ENCODE measurements around the gene CA14. TPM values are rescaled to one million over a fixed set of nuclear protein-coding genes. Genes with fewer than 3 reads are reported as not detected.
"Not testable (repeated sequence)": the region's sequence is repeated elsewhere in the genome, so short reads cannot be mapped to it uniquely, and the experiment has no call there.

Gene CA14
- total RNA-seq, 1 donor from 2014 or later: 0.69 TPM

DNA sequence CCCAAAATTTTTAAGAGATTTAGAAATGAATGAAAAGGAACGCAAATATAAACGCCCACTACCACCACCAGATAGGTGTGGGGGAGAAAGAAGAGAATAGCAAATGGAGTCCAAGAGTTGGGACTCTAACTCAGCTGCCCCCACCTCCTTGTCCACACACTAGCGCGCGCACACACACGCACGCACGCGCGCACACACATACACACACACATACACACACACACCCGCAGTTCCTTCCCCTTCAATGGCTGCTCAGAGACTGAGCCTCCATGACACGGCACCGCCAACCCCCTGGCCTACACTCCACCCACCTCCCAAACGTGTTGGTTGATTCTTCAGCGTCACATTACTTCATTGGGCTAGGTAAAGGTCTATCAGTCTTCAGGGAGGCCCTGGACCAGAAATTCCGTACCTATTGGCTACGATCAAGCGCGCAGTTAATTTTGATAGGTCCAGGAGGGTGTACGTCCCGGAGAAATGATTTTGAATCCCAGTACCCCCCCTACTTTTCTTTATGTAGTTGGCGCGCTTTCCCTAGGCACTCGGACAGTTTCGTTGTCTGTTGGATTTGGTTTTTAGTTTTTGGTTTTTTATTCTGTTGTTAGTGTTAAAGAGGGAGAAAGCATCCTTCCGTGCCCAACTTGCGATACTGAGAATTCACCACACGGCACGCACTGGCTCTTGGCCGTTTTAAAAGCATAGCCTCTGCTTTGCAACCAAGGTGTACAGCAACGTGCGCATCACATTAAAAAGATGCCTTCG, 21.5 kb upstream of the CA14 start, which contains the start of gene ANP32E:
Gene ANP32E (minus strand): TSS at position 261 of the 762 bp plus-strand sequence. CDS start 326 bp downstream, outside the sequence.
- peak; percentile 100 for DNase-seq

DNA sequence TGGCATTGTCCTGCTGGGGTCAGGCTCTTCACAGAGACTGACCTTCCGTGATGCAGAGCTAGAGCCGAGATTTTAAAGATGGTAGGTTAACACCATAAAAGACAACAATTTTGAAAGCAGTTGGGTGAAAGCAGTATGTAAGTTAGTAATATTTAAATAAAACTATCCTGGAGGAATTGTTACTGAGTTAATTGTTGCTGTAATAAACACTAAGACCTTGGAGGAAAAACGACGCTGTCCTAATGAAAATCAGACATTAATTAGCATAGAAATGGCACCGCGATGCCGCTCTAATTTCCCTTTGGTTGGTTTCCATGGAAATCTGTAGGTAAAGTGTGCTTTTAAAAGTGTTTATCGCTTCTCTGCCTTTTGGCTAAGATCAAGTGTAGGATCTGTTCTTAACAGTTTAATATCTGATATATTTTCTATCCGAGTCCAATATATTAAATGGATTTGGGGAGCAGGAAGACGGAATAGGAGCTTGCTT, 20.9 kb upstream of the CA14 start:
- DNase-seq: no peak

DNA sequence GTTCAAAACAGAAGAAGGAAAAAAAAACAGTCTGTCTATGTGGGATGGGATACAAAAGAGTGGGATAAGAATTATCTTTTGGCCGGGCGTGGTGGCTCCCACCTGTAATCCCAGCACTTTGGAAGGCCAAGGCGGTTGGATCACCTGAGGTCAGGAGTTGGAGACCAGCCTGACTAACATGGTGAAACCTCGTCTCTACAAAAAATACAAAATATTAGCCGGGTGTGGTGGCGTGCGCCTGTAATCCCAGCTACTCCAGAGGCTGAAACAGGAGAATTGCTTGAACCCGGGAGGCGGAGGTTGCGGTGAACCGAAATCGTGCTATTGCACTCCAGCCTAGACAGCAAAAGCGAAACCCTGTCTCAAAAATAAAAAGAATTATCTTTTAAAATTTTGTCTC, 20.4 kb upstream of the CA14 start:
- not testable (repeated sequence) for DNase-seq

DNA sequence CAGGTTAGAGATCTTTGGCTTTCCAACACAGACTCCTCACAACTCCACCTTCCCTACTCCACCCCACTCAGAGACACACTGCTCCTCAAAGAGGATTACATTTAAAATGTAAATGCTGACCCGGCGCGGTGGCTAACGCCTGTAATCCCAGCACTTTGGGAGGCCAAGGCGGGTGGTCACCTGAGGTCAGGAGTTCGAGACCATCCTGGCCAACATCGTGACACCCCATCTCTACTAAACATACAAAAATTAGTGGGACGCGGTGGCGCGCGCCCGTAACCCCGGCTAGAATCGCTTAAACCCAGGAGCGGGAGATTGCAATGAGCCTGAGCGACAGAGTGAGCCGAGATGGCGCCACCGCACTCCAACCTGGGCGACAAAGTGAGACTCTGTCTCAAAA, 19.8 kb upstream of the CA14 start:
- DNase-seq: no peak

DNA sequence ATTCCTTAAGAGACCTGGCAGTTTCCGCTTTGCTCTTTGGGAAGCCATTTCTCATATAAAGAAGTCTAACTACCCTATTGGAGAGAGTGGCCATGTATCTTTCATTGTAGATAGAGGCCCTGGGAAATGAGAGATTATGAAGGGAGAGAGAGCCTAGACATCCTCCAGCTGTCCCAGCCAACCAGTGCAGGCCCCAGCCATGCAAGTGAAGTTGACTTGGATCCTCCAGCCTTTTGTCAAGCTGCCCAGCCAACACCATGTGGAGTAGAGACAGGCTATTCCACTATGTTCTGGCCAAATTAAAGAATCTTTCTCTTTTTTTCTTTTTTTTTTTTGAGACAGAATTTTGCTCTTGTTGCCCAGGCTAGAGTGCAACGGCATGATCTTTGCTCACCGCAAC, 14.6 kb upstream of the CA14 start:
- DNase-seq: no peak

DNA sequence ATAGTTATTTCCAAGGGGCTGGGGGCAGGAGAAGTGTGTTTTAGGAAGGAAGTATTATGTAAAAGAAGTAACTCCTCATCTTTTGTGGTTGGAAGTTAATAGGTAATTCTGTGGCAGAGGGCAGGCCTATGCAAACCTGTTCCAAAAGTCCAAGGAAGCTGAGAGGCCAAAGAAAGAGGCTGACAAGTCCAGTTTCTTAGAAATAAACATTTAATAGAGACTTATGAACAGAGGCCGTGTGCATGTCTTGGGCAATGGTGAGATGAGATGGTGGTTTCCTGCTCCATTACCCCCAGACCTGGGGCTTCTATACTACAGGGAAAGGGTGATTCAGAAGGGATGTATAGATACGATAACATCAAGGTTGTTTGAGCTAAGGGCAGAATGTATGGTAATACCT, 7.6 kb upstream of the CA14 start:
- DNase-seq: no peak

DNA sequence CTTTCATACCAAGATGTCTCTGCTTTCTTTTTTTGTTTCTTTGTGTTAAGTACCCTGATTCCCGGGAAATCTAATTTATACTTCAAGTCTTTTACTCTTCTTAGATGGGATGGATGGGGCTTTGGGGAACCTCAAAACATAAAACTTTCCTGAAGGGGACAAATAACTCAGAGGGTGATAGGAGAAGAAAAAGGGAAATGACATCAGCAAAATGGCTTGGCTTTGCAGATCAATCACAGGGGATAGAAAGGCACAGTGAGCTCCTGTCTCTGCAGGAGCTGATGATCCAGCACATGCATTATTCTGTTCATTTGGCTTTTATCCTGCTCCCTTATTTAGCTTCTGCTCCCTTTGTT, 1.4 kb upstream of the CA14 start:
- DNase-seq: no peak

DNA sequence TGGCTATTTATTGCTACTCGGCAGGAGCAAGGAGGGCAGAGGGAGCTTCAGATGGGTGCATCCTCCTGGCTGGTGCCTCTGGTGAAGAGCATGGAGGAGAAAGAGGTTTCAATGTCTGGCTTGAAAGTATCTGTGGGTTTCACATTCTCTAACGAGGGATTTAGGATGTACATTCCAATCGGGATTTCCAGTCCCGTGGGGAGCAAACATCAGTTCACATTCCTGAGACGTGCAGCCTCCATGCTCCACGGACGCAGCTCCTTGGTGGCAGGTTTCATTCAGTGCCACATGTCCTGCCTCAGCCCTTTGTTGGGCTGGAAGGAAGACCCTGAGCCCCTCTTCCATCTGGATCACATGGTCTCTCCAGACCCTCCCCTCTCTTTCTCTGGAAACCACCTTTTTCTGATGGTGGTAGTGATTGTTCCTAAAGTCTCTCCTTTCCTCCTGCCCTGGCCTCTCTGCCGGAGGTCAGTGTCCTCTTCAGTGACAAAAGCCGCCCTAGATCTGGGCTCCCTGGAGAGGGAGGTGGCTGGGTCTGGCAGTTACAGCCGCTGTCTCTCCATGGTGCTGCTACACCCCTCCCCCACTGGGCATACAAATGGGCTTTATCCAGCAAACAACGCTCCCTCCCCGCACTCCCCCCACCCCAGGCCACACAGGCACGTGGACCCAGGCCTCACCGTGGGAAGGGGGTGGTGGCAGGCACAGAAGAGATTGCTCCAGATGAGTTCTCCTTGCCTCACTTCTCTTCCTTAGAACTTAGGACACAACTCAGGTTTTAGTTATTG, 826 bp upstream of the CA14 start:
- DNase-seq: no peak

DNA sequence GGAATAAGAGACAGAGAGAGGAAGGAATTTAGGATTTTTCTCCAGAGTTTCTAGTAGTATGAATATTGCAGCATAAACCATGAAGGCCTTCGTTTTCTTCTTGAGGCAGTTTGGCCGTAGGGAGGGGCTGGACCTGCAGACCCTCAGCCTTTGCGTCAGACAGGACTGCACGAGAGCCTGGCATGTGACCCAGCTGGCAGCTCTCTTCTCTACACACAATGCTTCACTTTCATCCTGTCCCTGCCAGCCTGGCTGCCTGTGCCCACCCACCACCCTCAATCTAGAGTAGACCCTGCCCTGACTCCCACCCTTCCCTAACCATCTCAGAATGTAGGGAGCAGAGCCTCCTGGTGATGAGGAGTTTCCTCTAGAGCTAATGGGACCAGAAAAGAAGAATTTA, 1.6 kb downstream of the CA14 start:
- no peak for DNase-seq

DNA sequence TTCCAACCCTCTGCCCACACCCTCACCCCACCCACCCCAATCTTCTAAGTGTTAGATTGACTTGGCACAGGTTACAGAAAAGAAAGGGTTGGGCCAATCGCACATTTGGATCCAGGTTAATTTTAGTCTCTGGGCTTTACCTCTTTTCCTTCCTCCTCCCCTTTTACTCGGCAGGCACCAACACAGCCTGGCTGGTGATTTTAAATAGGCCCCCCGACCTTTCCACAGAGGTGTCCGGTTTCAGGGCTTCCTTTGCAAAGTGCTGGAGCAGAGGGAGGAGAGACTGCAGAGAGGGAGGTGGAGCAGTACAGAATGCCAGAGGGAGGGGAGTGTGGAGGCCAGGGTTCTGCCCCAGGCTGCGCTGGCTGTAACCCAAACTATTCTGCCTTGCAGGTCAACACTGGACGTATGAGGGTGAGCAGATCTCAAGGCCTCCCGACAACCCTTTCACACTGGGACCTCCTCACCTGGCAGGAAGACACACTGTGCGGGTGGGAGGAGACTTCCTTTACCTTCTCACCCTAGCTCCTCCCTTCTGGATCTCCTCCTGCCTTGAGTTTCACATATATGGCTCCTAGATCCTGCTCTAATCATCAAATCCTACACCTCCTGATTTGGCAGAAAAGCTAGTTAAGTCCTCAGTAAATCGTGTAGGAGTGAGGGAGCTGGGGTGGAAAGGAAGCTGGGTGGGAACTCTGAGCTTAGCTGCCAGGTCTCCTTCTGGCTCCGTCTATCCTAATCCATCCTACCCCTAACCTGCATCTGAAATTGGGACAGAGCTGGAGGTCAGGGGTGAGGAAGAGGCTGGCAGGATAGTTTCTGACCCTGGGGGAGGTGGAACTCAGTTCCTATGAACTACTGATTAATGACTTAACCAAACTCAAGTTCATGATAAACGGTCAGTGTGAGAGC, 2.4 kb downstream of the CA14 start:
- no peak for DNase-seq

DNA sequence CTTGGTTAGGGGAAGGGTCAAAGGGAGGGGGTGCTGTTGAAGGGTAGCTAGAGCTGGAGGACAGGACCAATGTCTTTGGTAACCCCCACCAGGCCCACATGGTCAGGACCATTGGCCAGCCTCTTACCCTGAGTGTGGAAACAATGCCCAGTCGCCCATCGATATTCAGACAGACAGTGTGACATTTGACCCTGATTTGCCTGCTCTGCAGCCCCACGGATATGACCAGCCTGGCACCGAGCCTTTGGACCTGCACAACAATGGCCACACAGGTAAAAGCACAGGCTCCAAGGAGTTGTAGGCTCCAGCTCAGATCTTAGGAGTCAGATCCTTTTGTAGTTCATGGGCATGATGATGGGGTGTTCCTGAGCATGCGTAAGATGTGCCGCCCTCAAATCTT, 3.8 kb downstream of the CA14 start:
- DNase-seq: no peak

DNA sequence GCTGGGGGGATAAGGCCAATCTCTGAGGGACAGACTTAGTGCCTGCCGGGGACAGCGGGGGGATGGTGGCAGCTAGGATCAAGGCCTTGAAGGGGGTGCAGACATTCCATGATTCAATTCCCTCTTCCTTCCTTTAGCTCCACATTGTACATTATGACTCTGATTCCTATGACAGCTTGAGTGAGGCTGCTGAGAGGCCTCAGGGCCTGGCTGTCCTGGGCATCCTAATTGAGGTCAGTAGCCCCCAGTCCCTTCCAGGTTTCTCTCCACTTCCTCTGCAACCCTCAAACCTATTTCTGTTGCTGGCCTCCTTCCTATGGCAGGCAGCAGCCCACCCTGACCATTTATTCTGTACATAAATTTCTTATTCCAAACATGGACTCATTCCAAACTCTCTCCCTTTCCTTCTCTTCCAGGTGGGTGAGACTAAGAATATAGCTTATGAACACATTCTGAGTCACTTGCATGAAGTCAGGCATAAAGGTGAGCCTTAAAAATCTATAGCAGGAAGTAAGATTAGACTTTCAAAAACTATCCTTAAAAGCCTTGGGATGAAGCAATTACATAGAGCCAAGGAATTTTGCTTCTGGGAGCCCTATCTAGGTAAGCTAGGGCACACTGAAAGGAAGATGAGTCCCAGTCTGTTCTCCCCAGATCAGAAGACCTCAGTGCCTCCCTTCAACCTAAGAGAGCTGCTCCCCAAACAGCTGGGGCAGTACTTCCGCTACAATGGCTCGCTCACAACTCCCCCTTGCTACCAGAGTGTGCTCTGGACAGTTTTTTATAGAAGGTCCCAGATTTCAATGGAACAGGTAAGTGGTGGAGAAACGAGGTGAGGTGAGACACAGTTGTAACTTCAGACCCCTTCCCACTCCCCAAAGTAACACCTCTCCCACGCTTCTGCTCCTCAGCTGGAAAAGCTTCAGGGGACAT, 5.1 kb downstream of the CA14 start:
- DNase-seq: no peak

DNA sequence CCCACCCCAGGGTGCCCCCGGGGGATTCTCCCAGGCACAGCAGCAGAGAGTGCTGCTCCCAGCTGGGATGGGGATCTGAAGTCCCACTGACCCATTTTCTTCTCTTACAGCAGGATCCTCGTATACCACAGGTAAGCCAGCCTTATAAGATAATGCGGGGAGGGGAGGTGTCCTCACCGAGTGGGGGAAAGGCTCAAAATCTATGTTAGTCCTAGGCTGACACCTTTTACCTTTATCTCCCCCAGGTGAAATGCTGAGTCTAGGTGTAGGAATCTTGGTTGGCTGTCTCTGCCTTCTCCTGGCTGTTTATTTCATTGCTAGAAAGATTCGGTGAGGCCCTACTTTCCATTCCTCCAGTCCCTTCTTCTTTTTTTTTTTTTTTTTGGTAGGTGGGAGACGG, 6.0 kb downstream of the CA14 start:
- DNase-seq: no peak

DNA sequence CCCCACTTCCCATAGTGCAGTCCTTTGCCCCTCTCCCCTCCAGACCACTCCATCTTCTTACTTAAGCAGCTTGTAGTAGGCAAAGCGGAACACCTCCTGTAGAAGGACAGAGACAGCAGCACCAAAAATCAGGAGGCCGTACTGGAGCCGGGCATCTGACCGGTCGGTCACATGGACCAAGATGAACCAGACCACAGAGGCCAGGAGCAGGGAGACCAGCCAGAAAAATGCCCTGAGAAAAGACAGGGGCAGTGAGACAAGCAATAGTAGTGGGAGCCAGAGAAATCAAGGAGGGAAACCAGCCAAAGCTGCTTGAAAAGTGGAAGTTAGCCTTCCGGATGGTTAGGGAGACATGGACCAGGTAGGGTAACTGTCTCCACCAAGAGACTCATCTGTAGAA, 10.3 kb downstream of the CA14 start:
- DNase-seq: no peak

DNA sequence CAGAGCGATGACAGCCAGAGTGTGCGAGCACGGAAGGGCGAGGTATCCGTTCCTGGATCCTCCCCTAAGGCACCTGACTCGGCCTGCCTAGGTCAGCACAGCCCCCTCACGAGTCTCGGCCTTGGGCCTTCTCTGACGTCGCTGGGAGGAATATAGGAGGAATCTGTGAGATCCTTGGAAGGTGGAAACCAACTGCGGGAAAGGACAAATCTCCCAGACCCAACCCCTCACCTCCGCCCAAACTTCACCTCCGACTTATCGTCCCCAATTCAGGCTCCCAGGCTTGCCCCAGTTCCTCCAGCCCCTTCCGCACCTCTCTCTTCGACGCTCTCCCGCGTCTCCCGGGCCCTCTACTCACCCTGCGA, 10.7 kb downstream of the CA14 start:
- DNase-seq: no peak

DNA sequence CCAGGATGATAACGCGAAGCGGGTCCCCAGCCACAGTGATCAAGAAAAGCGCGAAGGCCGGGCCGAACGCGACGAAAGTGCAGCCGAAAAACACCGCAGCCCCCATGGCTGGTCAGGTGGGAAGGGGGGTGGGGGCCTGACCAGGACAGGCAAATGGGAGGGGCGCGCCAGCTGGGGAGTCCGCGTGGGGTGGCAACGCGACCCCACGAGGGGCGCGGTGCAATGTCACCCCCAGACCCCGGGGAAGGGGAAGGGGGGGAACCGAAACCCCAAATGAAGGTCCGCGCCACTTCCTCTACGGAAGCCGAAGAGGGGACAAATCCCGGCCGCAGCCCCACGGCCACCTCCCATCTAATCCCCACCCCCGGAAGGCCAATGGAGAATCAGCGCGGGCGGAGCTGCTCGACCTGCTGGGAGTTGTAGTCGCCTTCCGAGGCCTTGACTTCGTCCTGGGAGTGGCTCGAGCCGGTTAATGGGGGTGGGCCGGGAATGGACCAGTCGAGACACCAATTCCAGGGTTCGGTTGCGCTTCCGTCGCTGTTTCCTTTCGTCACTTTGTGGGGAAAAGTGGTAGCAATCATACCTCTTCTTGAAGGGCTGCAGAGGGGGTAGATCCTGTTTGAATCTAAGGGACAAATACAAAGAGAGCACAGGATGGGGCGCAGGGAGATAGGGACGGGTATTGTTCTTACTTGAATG, 11.3 kb downstream of the CA14 start, which contains the start of gene APH1A:
Gene APH1A (minus strand): TSS at position 312 of the 699 bp plus-strand sequence. CDS start 206 bp downstream, at position 106.
- DNase-seq: peak; percentile 97

DNA sequence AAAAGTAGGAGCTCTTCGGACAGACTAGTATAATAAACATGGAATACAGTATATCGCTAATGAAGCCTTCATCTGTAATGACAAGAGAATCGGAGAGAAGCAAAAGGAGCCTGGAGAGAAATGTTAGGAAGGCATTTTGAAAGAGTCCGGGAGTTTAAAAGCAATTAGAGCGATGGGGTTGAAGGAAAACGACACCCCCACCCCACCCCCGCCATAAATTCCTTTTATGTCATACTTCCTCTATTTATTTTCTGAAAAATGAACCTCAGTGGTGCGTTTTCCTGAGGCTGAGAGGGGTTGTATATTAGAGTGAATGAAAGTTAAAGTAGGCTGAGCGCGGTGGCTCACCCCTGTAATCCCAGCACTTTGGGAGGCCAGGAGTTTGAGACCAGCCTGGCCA, 11.9 kb downstream of the CA14 start:
- DNase-seq: no peak

DNA sequence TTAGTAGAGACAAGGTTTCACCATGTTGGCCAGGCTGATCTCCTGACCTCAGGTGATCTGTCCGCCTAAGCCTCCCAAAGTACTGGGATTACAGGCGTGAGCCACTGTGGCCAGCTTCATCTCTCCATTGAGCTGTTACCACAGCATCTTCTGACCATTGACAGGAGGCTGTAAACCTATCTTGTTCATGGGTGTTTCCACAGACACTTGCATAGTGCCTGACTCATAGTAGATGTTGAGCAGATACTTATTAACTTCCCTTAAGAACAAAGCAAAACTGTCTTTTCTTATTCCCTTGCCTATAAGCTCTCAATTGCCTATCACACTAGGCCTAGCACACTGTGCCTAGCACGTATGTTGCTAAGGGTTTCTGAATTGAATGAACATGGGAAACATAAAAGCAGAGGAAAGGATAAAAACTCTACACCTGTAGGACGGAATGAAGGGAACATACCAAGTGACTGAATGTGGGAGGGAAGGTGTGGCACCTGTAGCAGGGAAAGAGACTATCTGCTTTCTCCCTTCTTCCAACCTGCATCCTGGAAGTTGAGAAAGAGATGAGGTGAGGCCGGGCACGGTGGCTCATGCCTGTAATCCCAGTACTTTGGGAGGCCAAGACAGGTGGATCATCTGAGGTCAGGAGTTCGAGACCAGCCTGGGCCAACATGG, 13.9 kb downstream of the CA14 start:
- no peak for DNase-seq

DNA sequence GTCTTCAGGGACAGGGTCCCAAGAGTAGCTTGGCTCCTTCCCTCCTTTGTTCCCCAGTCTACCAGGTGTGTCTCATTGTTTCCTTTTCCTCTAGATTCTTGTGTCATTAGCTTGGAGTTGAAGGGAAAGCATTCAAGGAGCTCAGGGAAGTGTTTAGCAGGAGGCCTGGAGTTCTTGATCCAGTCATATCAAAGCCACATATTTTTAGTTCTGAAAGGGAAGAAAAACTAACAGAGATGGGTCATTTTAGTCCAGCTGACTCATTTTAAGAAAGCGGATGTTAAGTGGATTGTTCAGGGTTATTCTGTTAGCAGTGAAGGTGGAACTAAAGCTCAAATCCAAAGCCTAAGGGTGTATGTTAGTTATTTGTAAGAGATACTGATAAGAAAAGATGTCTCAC, 15.7 kb downstream of the CA14 start:
- DNase-seq: no peak

DNA sequence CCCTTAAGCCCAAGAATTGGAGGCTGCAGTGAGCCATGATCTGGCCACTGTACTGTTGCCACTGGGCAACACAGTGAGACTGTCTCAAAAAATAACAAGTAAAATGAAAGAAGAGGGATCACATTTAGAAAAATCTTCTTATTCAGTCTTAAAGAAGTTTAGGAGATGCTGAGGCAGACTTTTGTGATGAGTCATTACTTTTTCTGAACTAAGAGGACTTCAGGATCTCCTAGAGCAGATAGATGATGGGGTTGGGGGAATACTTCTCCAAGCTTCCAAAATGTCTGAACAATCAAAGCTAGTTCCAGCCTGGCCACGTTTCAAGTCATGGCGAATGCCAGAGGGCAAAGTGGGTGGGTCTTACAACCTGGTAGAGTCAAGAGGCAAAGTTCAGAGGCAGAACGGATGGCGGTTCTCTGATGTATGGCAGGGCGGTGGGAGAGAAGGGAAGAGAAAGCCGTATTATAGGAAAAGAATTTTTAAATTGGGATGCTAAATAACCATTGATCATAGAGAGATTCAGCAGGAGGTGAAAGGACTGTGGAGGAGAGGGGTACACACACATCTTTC, 22.6 kb downstream of the CA14 start:
- no peak for DNase-seq

All from skin of body (tissue), 2 donors.